ENCODE data around the gene CPNE2.

CPNE2 gene

DNA sequence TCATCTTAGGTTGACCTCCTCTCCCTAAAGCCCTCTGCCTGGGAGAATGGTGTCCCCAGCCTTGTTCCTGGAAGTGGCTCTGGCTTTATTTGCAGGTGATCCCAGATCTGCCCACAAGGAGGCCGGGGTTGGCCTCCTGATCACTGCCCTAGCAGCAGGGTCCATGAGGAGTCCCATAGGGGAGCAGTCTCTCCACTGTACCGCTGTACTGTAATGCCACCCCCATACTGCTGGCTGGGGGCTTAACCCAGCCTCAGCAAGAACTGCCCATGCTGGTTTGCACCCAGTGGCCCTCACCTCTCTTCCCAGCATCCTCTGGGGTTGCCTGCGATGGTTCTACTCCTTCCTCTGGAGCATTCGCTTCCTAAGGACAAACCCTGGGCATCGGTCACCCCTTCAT, 54.4 kb downstream of the CPNE2 start:
- peak; percentile 52 for DNase-seq

DNA sequence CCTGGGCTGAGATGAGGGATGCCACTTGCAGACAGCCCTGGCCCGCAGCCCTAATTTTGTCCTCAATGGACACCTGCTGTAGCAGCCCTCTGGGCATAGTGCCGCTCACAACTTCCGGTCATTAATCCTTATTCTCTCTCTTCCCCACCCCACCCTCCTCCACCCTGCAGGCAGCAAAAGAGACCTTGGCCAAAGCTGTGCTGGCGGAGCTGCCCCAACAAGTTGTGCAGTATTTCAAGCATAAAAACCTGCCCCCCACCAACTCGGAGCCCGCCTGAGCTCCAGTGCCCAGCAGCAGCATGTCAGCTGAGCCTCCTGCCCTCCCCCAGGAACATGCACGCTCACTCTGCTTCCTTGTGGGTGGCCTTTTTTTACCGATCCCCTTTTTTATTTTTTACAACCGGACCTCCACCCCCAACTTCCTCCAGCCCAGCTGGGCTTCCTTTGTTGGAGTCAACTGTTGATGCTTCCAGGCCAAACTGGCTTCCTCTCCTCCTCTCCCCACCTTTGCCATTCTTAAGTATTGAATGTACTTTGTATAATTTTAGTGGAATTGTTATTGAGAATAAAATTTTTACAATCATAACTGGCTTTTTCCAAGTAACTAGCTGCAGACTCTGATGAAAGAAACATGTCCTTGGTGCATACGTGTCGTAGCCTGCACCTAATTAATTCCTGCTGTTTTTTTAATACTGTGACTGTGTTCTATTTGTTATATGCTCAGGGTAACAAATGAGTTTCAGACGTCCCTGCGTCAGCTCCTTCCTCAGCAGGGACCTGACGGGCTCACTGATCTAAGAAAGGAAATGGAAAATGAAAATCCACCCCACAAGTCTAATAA, 55.2 kb downstream of the CPNE2 start:
- no peak for DNase-seq

DNA sequence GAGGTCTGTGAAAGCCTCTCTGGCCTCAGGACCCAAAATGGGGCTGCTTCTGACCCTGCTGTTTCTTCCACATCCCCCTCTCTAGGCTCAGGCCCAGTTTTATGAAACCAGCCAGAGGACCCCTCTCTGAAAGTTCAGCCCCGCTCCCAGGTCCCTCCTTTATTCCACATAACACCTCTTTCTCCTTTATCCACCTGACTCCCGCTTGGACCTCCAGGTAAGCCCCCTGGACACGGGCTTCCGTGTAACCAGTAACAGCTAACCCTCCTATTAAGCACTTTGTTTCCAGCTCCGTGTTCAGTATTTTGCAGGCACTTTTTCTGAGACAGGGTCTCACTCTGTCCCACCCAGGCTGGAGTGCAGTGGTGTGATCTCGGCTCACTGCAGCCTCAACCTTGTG, 56.1 kb downstream of the CPNE2 start:
- DNase-seq = no peak

GRCh38 chr16:57149391-57149790, 57.0 kb downstream of the CPNE2 start:
- DNase-seq = no peak

DNA sequence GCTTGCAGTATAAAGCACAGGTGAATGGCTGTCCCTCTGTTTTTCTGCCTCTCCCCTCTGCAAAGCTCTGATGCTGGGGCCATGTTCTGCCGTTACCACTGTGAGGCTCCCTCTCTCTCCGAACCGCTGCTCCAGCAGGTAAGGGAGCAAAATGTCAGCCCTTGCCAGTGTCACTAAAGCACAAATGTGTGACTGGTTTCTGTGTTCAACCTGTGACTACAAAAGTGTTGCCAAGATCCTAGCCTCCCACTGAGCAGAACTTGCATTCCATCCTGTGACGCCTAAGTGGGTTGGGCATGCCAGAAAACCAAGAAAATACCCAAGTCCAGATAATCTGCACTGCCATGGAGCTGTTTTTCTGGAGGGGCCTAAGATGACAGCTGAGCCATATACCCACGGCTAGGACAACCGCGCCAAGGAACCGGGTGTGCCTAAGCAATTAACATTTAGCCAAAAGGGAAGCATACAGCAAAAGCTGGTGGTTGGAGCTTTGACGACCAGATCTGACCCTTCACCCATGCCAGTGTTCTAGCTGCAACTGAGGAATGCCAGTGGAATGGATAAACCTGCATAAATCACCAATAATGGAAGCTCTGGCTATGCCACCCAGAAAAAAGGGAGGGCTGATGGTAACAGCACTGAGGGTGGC, 58.4 kb downstream of the CPNE2 start:
- DNase-seq = no peak

DNA sequence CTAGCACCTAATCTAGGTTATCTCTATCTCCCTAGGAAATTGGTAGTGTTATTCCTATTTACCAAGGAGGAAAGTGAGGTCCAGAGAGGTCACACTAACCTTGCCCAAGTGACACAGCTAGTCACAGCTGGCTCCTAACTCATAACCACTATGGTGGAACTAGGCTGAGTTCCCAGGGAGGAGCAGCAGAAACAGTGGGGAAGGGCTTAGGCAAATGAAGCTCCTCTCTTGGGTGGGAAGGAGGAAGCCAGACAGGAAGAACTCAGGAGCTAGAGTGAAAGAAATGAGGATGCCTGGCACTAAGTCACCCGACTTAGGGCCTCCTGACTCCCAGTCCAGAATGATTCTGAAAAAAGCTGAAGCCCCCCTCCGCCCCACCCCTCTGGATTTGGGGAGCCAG, 59.0 kb downstream of the CPNE2 start:
- DNase-seq = no peak

GRCh38 chr16:57152096-57153093, 60.0 kb downstream of the CPNE2 start:
- no peak for DNase-seq

GRCh38 chr16:57153841-57154240, 61.5 kb downstream of the CPNE2 start:
- DNase-seq = no peak

DNA sequence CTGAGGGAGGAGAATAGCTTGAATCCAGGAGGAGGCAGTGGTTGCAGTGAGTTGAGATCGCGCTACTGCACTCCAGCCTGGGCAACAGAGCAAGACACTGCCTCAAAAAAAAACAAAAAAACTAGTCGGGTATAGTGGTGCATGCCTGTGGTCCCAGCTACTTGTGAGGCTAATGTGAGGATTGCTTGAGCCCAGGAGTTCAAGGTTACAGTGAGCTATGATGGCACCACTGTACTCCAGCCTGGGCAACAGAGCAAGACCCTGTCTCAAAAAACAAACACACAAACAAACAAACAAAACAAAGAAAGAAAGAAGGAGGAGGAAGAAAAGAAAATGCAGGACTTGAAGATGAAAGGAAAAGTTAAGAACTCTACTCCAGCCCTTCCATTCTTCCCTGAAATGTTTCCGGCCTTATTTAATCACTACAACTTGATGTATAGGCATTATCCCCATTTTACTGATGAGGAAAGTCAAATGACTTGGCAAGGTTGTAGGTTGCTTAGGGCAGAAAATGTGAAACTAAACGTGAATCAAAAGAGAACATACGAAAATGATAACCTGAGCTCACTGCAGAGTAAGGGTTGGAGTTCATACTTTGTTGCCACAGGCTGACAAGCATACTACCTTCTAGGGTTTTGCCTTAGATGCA, 63.4 kb downstream of the CPNE2 start:
- no peak for DNase-seq

DNA sequence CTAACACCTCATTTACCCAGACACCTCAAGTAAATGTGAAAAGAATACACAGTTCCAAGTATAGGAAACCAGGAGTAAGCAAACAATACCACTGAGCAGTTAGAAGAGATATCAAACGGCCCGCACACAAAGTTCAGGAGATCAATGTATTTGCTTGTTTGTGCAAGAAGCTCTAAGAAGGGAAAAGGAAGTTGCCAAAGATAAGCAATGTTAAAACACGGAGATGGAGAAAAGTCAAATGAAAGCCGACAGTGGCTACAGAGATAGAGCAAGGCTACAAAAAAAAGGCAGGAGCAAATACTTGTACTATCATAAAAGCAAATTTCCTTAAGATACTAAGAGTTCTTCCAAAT, 63.9 kb downstream of the CPNE2 start:
- DNase-seq = no peak

DNA sequence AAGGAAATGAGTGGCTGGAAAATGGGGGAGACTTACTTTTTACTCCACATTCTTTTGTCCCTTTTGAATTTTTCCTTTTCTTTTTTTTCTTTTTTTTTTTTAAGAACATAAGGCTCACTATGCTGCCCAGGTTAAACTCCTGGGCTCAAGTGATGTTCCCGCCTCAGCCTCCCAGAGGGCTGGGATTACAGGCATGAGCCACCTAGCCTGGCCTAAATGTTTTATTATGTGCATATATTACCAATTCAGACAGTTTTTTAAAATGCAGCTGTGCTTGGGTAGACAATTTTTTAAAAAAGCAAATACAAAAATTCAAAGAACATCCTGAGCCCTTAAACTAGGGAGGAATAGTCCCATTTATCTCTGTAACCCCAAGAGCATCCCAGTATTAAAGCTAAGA, 65.2 kb downstream of the CPNE2 start:
- DNase-seq = no peak

DNA sequence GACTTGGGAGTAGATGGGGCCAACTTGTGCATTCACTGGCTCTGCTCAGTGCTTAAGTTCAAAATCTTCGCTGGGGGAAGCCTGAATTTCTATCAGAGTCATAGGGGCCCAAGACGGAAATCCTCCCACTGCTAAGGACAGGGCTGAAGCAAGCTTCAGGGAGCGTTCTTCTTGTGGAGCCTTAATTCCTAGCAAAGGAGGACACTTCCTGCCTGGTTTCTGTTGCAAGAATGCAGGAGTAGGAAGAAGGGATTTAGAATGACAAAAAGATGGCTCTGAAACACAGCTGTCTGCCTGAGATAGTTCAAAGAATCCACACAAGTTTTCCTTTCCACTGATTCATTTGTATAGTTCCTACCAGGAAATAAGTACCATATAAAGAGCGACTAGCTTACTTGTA, 67.1 kb downstream of the CPNE2 start:
- no peak for DNase-seq

DNA sequence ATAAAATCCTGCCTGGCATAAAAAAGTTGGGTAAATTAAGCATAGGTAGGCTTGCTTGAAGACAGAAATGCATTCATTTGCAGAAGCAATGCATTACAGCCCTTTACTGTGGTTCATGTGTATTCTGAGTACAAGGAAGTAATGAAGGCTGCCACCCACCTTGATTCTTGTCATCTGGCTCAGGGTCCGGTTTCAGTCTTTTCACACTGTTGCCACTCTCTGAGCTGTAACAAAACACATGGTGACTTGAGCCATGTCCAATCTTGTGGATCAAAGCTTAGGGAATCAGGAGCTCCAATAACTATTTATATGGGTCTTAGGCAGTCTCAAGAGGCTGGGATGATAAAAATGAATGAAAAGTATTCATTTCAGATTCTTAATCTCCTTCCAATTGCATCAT, 71.5 kb downstream of the CPNE2 start:
- DNase-seq = no peak

GRCh38 chr16:57165483-57165882, 73.1 kb downstream of the CPNE2 start:
- DNase-seq = no peak

DNA sequence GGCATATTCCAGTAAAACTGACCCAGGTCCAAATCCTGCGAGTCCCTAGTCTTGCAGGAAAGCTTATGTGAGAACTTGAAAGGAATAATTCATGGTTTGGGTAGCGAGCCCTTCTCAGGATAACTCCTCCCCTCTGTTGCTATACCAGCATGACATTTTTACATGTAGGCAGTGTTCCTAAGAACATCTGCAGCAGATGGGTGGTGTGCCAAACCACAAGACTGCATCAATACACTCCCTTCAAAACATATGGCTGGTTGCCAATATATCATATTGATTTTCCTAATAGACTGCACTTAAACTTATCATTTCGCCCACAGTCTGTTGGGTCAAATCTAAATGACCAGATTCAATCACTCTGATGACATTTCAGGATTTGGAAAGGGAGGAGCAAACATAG, 73.6 kb downstream of the CPNE2 start:
- DNase-seq = no peak

GRCh38 chr16:57166451-57166850, 74.1 kb downstream of the CPNE2 start:
- no peak for DNase-seq

DNA sequence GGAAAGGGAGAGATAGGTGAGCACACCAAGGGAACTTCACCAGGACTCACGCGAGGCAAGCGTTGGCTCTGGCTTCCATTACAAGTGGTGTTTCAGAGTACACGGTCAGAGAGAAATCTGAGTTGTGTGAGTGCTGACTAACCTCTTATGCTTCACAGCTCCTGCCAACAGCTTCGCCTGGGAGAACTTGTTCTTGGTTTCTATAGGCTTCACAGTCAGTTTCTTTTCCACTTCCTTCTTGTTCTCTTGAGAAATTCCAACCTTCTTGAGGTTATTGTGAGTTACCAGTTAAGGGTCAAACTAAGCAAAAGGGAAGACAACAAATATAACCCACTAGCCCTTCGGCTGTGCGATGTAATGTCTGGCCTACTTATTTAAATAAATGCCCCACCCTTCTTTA, 74.6 kb downstream of the CPNE2 start:
- peak; percentile 37 for DNase-seq

GRCh38 chr16:57167538-57167937, 75.2 kb downstream of the CPNE2 start:
- DNase-seq = no peak

DNA sequence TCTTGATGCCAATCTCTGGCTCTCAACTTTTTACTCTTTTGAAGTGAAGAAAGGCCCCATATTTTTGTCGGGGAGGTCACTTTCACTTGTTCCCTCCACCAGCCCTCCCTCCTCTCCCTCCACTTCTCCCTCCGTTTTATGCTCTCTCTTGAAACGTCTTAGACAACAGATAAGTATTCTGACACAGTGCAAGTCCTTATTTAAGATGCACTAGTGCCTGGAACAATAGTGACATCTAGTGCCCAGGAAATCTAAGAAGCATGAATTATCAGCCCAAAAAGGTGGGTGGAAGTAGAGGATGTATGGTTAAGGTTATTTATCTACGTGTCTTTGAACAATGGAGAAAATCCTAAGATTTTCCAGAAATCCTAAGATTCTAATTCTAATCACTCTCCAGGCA, 75.6 kb downstream of the CPNE2 start:
- peak; percentile 71 for DNase-seq

GRCh38 chr16:57169327-57169726, 76.9 kb downstream of the CPNE2 start:
- DNase-seq = no peak

GRCh38 chr16:57172721-57173290, 80.4 kb downstream of the CPNE2 start:
- no peak for DNase-seq

GRCh38 chr16:57175896-57176295, 83.5 kb downstream of the CPNE2 start:
- no peak for DNase-seq

- DNase-seq = peak; percentile 63
Measured at GRCh38 chr16:57178196-57178595, 85.8 kb downstream of the CPNE2 start.
